HuH-7.5 (cell line): ENCODE measurements around the gene GUCY2D.

Experiments
- DNase-seq: peaks from one replicate; pipeline ENCODE4 v3.0.0; 2011; ENCODE audit warnings: low spot score

Gene GUCY2D

DNA sequence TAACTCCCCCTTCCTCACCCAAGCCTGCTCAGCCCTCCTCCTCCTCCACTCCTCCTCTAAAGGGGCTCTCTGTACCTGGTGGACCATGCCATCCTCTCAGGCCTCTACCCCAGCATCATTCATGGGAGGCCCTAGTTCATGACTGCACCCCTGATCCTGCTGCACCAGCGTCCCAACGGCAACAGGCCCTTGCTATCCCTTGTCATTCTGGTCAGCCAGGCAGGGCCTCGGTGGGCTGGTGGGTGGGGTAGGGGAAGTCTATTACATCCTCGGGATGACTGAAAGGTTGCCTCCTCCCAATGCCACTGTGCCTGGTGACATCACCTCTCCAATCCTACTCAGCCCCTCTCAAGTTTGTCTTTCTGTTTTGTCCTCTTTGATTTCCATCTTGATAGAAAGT is 65.4 kb downstream of the GUCY2D start:
- DNase-seq = no peak

DNA sequence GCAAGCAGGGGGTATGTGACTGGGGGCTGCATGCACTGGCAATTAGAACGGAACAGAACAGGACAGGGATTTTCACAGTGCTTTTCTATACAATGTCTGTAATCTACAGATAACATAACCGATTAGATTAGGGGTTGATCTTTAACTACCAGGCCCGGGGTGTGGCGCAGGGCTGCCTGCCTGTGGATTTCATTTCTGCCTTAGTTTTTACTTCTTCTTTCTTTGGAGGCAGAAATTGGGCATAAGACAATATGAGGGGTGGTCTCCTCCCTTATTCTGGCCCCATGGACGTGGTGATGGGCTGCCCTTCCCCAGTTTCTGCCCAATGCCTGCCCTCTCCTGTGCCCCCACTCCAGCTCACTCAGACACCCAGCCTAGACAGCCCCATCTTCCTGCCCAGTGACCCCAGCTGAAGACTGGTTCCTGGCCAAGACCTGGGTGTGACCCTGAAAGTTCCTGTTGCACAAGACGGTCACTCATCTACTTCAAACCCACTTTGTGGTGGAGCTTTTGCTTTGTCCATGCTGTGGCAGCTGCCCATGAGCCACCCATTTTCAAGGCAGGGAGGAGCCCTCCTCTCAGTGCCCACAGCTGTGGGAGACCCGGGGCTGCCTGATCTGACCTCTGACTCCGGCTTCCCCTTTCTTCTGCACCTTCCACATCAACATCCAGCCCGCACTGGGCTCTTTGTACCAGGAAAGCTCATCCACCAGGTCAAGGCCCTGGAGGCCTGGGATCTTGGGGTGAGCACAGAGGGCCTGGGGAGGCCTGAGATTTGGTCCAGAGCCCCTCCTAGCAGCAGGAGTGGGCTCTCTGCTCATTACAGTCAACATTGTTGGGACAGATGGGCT is 66.5 kb downstream of the GUCY2D start:
- no peak for DNase-seq

DNA sequence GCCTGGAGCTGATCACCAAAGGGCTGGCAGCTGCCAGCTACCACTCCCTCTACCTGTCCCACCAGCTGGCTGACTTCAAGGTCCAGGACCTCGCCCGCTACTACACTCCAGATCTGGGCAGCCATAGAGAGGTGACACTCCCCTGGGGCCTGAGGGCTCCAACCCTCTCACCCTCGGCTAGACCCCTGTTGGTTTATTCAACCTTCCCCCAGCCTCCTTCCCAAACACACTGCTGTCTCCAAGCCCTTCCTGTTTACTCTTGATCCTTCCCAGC is 67.1 kb downstream of the GUCY2D start:
- no peak for DNase-seq
